ENCODE measurements around the gene DAAM2. TPM values are rescaled to one million over a fixed set of nuclear protein-coding genes. Genes with fewer than 3 reads are reported as not detected.

DAAM2 gene
- total and polyA plus RNA-seq, 2 donors (not counting 3 experiments of a cell fraction or from before 2014, with no cell fraction given), result 0.42 to 0.44 TPM

DNA sequence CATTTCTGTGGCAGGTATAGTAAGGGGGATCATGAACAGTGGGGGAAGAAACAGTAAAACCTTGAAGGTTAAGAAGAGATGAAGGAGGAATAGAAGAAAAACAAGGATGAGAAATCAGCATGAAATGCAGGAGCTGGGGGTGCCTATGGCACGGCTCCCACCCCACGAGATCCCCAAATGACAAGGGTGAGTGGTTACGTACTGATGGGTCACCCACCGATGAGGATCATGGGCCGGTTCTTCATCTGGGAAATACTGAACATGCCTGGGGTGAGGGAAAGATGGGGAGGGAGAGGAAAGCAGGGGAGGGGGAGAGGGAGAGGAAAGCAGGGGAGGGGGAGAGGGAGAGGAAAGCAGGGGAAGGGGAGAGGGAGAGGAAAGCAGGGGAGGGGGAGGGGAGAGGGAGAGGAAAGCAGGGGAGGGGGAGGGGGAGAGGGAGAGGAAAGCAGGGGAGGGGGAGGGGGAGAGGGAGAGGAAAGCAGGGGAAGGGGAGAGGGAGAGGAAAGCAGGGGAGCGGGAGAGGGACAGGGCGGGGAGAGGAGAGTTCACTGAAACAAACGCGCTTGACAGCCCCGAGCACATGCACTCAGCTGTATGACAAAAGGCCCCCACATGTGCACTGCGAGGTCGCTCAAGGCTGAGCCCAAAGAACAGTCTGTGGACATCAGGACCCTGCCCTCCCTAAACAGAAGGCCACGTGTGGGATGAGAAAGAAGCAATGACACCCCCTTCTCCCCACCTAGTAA, 116.8 kb downstream of the DAAM2 start:
- Histone ChIP-seq H3K9ac (replicated peaks; ENCODE audit: extremely low read depth, insufficient read depth, low read length) (no peak overlapping the region), H3K9me3 (replicated peaks; ENCODE audit: control insufficient read depth, insufficient read depth, low read length) (no peaks in the 10 kb centered on the region), H3K27me3 (ENCODE audit: control insufficient read depth in 2 of 2, insufficient read depth in 2 of 2, low read length in 2 of 2) (no peaks in the 10 kb centered on the region), H3K79me2 (ENCODE audit: control insufficient read depth, insufficient read depth, low read length) (no peaks in the 10 kb centered on the region), H3K27ac (ENCODE audit: insufficient read depth, low read depth, low read length) (no peak overlapping the region), H3K4me1 (ENCODE audit: control insufficient read depth, extremely low read depth, insufficient read depth, low read length) (no peaks in the 10 kb centered on the region), H2AFZ (ENCODE audit: low read depth, low read length) (no peak overlapping the region), H3K4me2 (ENCODE audit: insufficient read depth, low read length) (no peak overlapping the region), H3K4me3 (replicated peaks in 1 of 3; ENCODE audit: insufficient read depth in 1 of 3, low read depth in 1 of 3, low read length in 3 of 3) (no peak overlapping the region), H3K9me1 (replicated peaks; ENCODE audit: control insufficient read depth, extremely low read depth, insufficient read depth, low read length) (no peaks in the 10 kb centered on the region), H3K36me3 (ENCODE audit: control insufficient read depth in 2 of 2, extremely low read depth in 1 of 2, insufficient read depth in 2 of 2, low read length in 2 of 2) (peaks cover 0 to 12% of the 10 kb centered on the region in 2 experiments), H4K20me1 (replicated peaks; ENCODE audit: control insufficient read depth, extremely low read depth, insufficient read depth, low read length) (no peaks in the 10 kb centered on the region)
- intact Hi-C loops (cut with micrococcal nuclease) (no loop called here), dilution Hi-C loops (cut with MboI; ENCODE audit: extremely low pct_ligation_motif_present, low sequenced_read_pairs) (no loop called here)
- BruUV-seq (replicated peaks), result no TSS peak
- ChIA-PET POLR2A (no interaction called here), CTCF (no interaction called here)
- no peak for TF ChIP-seq EZH2 (IDR thresholded peaks at IDR 0.05; ENCODE audit: borderline replicate concordance, low read depth, low read length, severe bottlenecking)
- TF ChIP-seq POLR2AphosphoS5 (IDR thresholded peaks at IDR 0.05; ENCODE audit: insufficient read depth, low read depth, low read length), result no peak
- no peak for TF ChIP-seq JUN (IDR thresholded peaks at IDR 0.05; ENCODE audit: borderline replicate concordance, insufficient read depth, insufficient read length, low read depth)
- TF ChIP-seq POLR2A (IDR thresholded peaks at IDR 0.05; ENCODE audit: low read depth, low read length), result no peak
- TF ChIP-seq, protein P1, sequence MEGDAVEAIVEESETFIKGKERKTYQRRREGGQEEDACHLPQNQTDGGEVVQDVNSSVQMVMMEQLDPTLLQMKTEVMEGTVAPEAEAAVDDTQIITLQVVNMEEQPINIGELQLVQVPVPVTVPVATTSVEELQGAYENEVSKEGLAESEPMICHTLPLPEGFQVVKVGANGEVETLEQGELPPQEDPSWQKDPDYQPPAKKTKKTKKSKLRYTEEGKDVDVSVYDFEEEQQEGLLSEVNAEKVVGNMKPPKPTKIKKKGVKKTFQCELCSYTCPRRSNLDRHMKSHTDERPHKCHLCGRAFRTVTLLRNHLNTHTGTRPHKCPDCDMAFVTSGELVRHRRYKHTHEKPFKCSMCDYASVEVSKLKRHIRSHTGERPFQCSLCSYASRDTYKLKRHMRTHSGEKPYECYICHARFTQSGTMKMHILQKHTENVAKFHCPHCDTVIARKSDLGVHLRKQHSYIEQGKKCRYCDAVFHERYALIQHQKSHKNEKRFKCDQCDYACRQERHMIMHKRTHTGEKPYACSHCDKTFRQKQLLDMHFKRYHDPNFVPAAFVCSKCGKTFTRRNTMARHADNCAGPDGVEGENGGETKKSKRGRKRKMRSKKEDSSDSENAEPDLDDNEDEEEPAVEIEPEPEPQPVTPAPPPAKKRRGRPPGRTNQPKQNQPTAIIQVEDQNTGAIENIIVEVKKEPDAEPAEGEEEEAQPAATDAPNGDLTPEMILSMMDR (IDR thresholded peaks at IDR 0.05; ENCODE audit: extremely low read depth in 1 of 2, insufficient read depth in 1 of 2, low read depth in 1 of 2, low read length in 2 of 2), result no peak
- TF ChIP-seq MAX (IDR thresholded peaks at IDR 0.05; ENCODE audit: insufficient read depth, insufficient read length), result no peak
- TF ChIP-seq MYC (IDR thresholded peaks at IDR 0.05; ENCODE audit: low read depth, low read length), result no peak
- TF ChIP-seq FOS (IDR thresholded peaks at IDR 0.05; ENCODE audit: borderline replicate concordance, insufficient read depth, low read length), result no peak
- DNase-seq (ENCODE audit: low read depth, low spot score), result no peak
- no peak for FAIRE-seq
